Endothelial cell (in vitro differentiated cells): ENCODE results near the gene TMEM41A. TPM values are rescaled to one million over a fixed set of nuclear protein-coding genes. Genes with fewer than 3 reads are reported as not detected.

Experiments
- DNase-seq: peaks from one replicate; pipeline ENCODE4 v3.0.0; 2021; ENCODE audit warnings: low spot score
- H3K27ac Mint-ChIP-seq: one replicate; pipeline ENCODE4 v1.8.0; 2021; ENCODE audit warnings: mixed read lengths, inconsistent platforms; ENCODE audit not compliant: unreplicated experiment
- H3K27me3 Mint-ChIP-seq: one replicate; pipeline ENCODE4 v1.8.0; 2021; ENCODE audit warnings: mild to moderate bottlenecking, moderate library complexity, mixed read lengths, inconsistent platforms; ENCODE audit not compliant: unreplicated experiment
- H3K36me3 Mint-ChIP-seq: one replicate; pipeline ENCODE4 v1.8.0; 2021; ENCODE audit warnings: mild to moderate bottlenecking, low read depth, mixed read lengths, inconsistent platforms; ENCODE audit not compliant: unreplicated experiment
- H3K4me1 Mint-ChIP-seq: one replicate; pipeline ENCODE4 v1.8.0; 2021; ENCODE audit warnings: mild to moderate bottlenecking, mixed read lengths, inconsistent platforms; ENCODE audit not compliant: unreplicated experiment
- H3K4me3 Mint-ChIP-seq: one replicate; pipeline ENCODE4 v1.8.0; 2021; ENCODE audit warnings: mild to moderate bottlenecking, mixed read lengths, inconsistent platforms; ENCODE audit not compliant: unreplicated experiment
- H3K9me3 Mint-ChIP-seq: one replicate; pipeline ENCODE4 v1.8.0; 2021; ENCODE audit warnings: mixed read lengths, inconsistent platforms; ENCODE audit not compliant: unreplicated experiment
- total RNA-seq: library from RNA; stranded (reverse); fragmentation: NEBNext Ultra II Directional; extraction: Animal tissue kit (Norgen Biotek cat#: 25700); gene quantifications from one replicate; pipeline ENCODE4 v1.2.1, GENCODE V29; 2021; ENCODE audit not compliant: unreplicated experiment
- TF ChIP-seq, protein P1 (sequence below): fragments of 200-600 bp; sonication (generic); IDR thresholded peaks from one replicate; pipeline ENCODE4 v1.5.0; 2021; ENCODE audit warnings: antibody characterized with exemption; ENCODE audit not compliant: unreplicated experiment

The TMEM41A gene
- total RNA-seq, 1 donor from 2014 or later, result 18.1 TPM

DNA sequence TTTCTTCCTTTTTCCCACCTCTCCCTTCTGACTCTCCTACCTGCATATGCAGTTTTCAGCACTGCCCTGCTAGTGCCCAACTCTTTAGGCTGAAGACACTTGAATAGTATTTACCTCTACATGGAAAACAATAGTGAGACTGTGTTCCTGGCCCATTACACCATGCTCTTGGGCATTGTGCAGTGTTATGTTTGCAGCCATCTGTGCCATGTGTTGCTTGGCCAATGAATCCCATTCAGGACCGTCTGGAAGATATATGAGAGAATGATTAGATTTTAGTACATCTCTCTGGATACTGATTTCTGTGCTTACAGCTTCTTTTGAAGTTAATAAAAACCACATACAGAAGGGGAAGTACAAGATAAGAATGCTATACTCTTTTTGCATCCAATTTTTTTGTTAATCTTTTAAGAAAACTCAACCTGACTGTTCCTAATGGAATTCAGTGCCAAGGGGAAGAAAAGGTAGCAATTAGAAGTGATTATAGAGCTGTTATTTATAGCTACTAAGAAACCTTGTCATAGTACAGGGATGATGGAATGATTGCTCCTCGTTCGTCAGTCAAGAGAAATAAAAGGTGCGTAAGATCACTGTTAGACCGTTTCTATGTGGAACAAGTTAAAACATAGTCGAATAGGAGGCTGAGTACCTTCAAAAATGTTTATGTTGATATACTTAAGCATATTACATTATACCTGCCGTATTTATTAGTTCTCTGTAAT is 58.9 kb downstream of the TMEM41A start:
- no peaks in the 10 kb centered on the region for H3K27me3 Mint-ChIP-seq
- no peak overlapping the region for H3K4me3 Mint-ChIP-seq
- H3K4me1 Mint-ChIP-seq, result no peaks in the 10 kb centered on the region
- DNase-seq, result no peak
- no peaks in the 10 kb centered on the region for H3K9me3 Mint-ChIP-seq
- no peaks in the 10 kb centered on the region for H3K36me3 Mint-ChIP-seq
- TF ChIP-seq, protein P1, sequence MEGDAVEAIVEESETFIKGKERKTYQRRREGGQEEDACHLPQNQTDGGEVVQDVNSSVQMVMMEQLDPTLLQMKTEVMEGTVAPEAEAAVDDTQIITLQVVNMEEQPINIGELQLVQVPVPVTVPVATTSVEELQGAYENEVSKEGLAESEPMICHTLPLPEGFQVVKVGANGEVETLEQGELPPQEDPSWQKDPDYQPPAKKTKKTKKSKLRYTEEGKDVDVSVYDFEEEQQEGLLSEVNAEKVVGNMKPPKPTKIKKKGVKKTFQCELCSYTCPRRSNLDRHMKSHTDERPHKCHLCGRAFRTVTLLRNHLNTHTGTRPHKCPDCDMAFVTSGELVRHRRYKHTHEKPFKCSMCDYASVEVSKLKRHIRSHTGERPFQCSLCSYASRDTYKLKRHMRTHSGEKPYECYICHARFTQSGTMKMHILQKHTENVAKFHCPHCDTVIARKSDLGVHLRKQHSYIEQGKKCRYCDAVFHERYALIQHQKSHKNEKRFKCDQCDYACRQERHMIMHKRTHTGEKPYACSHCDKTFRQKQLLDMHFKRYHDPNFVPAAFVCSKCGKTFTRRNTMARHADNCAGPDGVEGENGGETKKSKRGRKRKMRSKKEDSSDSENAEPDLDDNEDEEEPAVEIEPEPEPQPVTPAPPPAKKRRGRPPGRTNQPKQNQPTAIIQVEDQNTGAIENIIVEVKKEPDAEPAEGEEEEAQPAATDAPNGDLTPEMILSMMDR, result no peak
- no peak overlapping the region for H3K27ac Mint-ChIP-seq

Other genes starting within 250 kb of the TMEM41A start
- gene EHHADH, start 245.0 kb downstream of the TMEM41A start, total RNA-seq, result 6.8 TPM
- 26.4 TPM for gene MAP3K13, start 135.9 kb downstream of the TMEM41A start, total RNA-seq
- 2.5 TPM for gene LIPH, start 53.6 kb upstream of the TMEM41A start, total RNA-seq
- 34.0 TPM for gene SENP2, start 87.3 kb upstream of the TMEM41A start, total RNA-seq